ENCODE measurements around the gene SUCLA2. TPM values are rescaled to one million over a fixed set of nuclear protein-coding genes. Genes with fewer than 3 reads are reported as not detected.

Gene SUCLA2
- polyA plus RNA-seq, 1 donor from 2014 or later, result 137 TPM

DNA sequence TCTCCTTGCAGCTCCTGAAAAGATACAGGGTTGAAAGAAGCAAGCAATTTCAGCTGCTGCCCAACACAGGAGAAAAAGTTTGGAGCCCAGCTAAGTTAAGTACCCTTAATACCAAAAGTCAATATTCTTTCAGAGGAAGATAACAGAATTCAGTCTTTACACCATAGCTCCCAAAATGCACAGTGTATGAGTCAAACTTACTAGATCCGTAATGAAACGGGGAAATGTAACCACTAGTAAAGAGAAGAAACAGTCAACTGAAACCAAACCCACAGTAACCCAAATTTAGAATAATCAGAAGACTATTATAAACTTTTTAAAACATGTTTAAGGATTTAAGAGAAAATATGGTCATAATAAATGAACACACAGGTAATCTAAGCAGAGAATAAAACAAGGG, 45.2 kb downstream of the SUCLA2 start:
- no peaks in the 10 kb centered on the region for H3F3A ChIP-seq (ENCODE audit: insufficient read depth, low read length, poor library complexity, severe bottlenecking)
- no peaks in the 10 kb centered on the region for H3K9me2 ChIP-seq (ENCODE audit: insufficient read depth, low read length)
- no peaks in the 10 kb centered on the region for H3K27me3 ChIP-seq (ENCODE audit: insufficient read depth, low read depth, low read length)
- H3K4me2 ChIP-seq (ENCODE audit: low read length), result no peak overlapping the region
- no peak overlapping the region for H2AFZ ChIP-seq (ENCODE audit: low read depth, low read length)
- no peak overlapping the region for H3K9ac ChIP-seq (ENCODE audit: low read length)
- no peak overlapping the region for H3K27ac ChIP-seq (ENCODE audit: low read length)
- no peak overlapping the region for H3K4me3 ChIP-seq (ENCODE audit: low read length)
- H3K9me3 ChIP-seq (ENCODE audit: low read length), result no peaks in the 10 kb centered on the region
- H3K79me2 ChIP-seq (replicated peaks; ENCODE audit: insufficient read depth, low read length), result no peaks in the 10 kb centered on the region
- H3K36me3 ChIP-seq (ENCODE audit: insufficient read depth, low read length), result peaks cover 24% of the 10 kb centered on the region
- TF ChIP-seq POLR2AphosphoS5 (IDR thresholded peaks at IDR 0.05) (no peak), EZH2 (IDR thresholded peaks at IDR 0.05; ENCODE audit: borderline replicate concordance, insufficient read depth, low read length, poor library complexity, severe bottlenecking) (no peak), RAD21 (conservative IDR thresholded peaks at IDR 0.05) (no peak), EP300 (conservative IDR thresholded peaks at IDR 0.05; ENCODE audit: poor library complexity, severe bottlenecking) (no peak), MXI1 (conservative IDR thresholded peaks at IDR 0.05; ENCODE audit: poor library complexity, severe bottlenecking) (no peak), TAF1 (IDR thresholded peaks at IDR 0.05; ENCODE audit: low read depth) (no peak), SMC3 (conservative IDR thresholded peaks at IDR 0.05; ENCODE audit: poor library complexity) (no peak)
- TF ChIP-seq, protein P1, sequence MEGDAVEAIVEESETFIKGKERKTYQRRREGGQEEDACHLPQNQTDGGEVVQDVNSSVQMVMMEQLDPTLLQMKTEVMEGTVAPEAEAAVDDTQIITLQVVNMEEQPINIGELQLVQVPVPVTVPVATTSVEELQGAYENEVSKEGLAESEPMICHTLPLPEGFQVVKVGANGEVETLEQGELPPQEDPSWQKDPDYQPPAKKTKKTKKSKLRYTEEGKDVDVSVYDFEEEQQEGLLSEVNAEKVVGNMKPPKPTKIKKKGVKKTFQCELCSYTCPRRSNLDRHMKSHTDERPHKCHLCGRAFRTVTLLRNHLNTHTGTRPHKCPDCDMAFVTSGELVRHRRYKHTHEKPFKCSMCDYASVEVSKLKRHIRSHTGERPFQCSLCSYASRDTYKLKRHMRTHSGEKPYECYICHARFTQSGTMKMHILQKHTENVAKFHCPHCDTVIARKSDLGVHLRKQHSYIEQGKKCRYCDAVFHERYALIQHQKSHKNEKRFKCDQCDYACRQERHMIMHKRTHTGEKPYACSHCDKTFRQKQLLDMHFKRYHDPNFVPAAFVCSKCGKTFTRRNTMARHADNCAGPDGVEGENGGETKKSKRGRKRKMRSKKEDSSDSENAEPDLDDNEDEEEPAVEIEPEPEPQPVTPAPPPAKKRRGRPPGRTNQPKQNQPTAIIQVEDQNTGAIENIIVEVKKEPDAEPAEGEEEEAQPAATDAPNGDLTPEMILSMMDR (IDR thresholded peaks at IDR 0.05; ENCODE audit: poor library complexity, severe bottlenecking), result no peak
- TF ChIP-seq, protein P2, sequence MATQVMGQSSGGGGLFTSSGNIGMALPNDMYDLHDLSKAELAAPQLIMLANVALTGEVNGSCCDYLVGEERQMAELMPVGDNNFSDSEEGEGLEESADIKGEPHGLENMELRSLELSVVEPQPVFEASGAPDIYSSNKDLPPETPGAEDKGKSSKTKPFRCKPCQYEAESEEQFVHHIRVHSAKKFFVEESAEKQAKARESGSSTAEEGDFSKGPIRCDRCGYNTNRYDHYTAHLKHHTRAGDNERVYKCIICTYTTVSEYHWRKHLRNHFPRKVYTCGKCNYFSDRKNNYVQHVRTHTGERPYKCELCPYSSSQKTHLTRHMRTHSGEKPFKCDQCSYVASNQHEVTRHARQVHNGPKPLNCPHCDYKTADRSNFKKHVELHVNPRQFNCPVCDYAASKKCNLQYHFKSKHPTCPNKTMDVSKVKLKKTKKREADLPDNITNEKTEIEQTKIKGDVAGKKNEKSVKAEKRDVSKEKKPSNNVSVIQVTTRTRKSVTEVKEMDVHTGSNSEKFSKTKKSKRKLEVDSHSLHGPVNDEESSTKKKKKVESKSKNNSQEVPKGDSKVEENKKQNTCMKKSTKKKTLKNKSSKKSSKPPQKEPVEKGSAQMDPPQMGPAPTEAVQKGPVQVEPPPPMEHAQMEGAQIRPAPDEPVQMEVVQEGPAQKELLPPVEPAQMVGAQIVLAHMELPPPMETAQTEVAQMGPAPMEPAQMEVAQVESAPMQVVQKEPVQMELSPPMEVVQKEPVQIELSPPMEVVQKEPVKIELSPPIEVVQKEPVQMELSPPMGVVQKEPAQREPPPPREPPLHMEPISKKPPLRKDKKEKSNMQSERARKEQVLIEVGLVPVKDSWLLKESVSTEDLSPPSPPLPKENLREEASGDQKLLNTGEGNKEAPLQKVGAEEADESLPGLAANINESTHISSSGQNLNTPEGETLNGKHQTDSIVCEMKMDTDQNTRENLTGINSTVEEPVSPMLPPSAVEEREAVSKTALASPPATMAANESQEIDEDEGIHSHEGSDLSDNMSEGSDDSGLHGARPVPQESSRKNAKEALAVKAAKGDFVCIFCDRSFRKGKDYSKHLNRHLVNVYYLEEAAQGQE (IDR thresholded peaks at IDR 0.05; ENCODE audit: borderline replicate concordance), result no peak
- H4K20me1 ChIP-seq (ENCODE audit: insufficient read depth), result no peaks in the 10 kb centered on the region

DNA sequence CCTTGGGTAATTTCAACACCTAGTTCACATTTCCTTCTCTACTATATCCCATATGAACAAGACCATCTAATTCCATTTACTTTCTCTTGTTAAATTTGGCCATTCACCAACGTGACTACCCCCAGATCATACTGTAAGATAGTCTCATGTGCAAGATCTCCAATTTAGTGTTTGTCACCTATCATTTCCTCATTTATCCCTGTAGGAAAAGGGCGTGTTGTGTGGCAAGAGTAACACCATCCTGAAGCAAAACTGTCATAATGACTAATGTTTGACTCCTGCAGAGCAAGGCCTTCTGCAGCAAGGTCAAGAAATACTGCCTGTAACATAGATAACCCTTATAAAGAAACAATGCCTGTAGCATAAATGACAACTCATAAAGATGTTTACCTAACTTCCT, 51.3 kb downstream of the SUCLA2 start:
- no peaks in the 10 kb centered on the region for H3K27me3 ChIP-seq (ENCODE audit: insufficient read depth, low read depth, low read length)

More for the DNA sequence above, 51.3 kb downstream of the SUCLA2 start:
- no peaks in the 10 kb centered on the region for H3K36me3 ChIP-seq (ENCODE audit: insufficient read depth, low read length)
- no peaks in the 10 kb centered on the region for H4K20me1 ChIP-seq (ENCODE audit: insufficient read depth)
- no peaks in the 10 kb centered on the region for H3F3A ChIP-seq (ENCODE audit: insufficient read depth, low read length, poor library complexity, severe bottlenecking)
- H2AFZ ChIP-seq (ENCODE audit: low read depth, low read length), result no peak overlapping the region
- no peaks in the 10 kb centered on the region for H3K9me2 ChIP-seq (ENCODE audit: insufficient read depth, low read length)
- no peaks in the 10 kb centered on the region for H3K9me3 ChIP-seq (ENCODE audit: low read length)
- H3K9ac ChIP-seq (ENCODE audit: low read length), result no peak overlapping the region
- TF ChIP-seq EZH2 (IDR thresholded peaks at IDR 0.05; ENCODE audit: borderline replicate concordance, insufficient read depth, low read length, poor library complexity, severe bottlenecking), result no peak
- TF ChIP-seq, protein P1 (IDR thresholded peaks at IDR 0.05; ENCODE audit: poor library complexity, severe bottlenecking), result no peak
- TF ChIP-seq RAD21 (conservative IDR thresholded peaks at IDR 0.05), result no peak
- no peak for TF ChIP-seq SMC3 (conservative IDR thresholded peaks at IDR 0.05; ENCODE audit: poor library complexity)
- TF ChIP-seq, protein P2 (IDR thresholded peaks at IDR 0.05; ENCODE audit: borderline replicate concordance), result no peak
- no peak for TF ChIP-seq EP300 (conservative IDR thresholded peaks at IDR 0.05; ENCODE audit: poor library complexity, severe bottlenecking)
- TF ChIP-seq MXI1 (conservative IDR thresholded peaks at IDR 0.05; ENCODE audit: poor library complexity, severe bottlenecking), result no peak
- TF ChIP-seq POLR2AphosphoS5 (IDR thresholded peaks at IDR 0.05), result no peak
- no peak for TF ChIP-seq TAF1 (IDR thresholded peaks at IDR 0.05; ENCODE audit: low read depth)
- H3K27ac ChIP-seq (ENCODE audit: low read length), result no peak overlapping the region
- no peak overlapping the region for H3K4me3 ChIP-seq (ENCODE audit: low read length)
- H3K79me2 ChIP-seq (replicated peaks; ENCODE audit: insufficient read depth, low read length), result no peaks in the 10 kb centered on the region
- no peak overlapping the region for H3K4me2 ChIP-seq (ENCODE audit: low read length)
